Mesothelial cell of epicardium (in vitro differentiated cells): ENCODE measurements around the gene UBE2D1. TPM values are rescaled to one million over a fixed set of nuclear protein-coding genes. Genes with fewer than 3 reads are reported as not detected.
"Not testable (repeated sequence)": the region's sequence is repeated elsewhere in the genome, so short reads cannot be mapped to it uniquely, and the experiment has no call there.

Source experiments
- DNase-seq, 2 experiments: peaks; one replicate each; pipeline ENCODE4 v3.0.0; 2021; ENCODE audit warnings: low spot score in 2 of 2; ENCODE audit not compliant: unreplicated experiment in 2 of 2
- H3K27ac Mint-ChIP-seq: 2 replicates; pipeline ENCODE4 v1.8.0; 2021; ENCODE audit warnings: mixed read lengths
- H3K27me3 Mint-ChIP-seq: 2 replicates; pipeline ENCODE4 v1.8.0; 2021; ENCODE audit warnings: low read depth, mixed read lengths
- H3K36me3 Mint-ChIP-seq: 2 replicates; pipeline ENCODE4 v1.8.0; 2021; ENCODE audit warnings: mixed read lengths
- H3K4me1 Mint-ChIP-seq: 2 replicates; pipeline ENCODE4 v1.8.0; 2021; ENCODE audit warnings: mixed read lengths
- H3K4me3 Mint-ChIP-seq: 2 replicates; pipeline ENCODE4 v1.8.0; 2021; ENCODE audit warnings: mild to moderate bottlenecking, moderate library complexity, mixed read lengths
- H3K9me3 Mint-ChIP-seq: 2 replicates; pipeline ENCODE4 v1.8.0; 2021; ENCODE audit warnings: mixed read lengths
- CTCF ChIP-seq: fragments of 200-600 bp; sonication (generic); IDR thresholded peaks from one replicate; pipeline ENCODE4 v1.5.0; 2021; ENCODE audit warnings: antibody characterized with exemption; ENCODE audit not compliant: unreplicated experiment
- total RNA-seq: library from RNA; stranded (reverse); gene quantifications from 3 replicates; pipeline ENCODE4 v1.2.1, GENCODE V29; 2021

UBE2D1 gene
- total RNA-seq, 1 donor from 2014 or later, result 22.5 TPM

DNA sequence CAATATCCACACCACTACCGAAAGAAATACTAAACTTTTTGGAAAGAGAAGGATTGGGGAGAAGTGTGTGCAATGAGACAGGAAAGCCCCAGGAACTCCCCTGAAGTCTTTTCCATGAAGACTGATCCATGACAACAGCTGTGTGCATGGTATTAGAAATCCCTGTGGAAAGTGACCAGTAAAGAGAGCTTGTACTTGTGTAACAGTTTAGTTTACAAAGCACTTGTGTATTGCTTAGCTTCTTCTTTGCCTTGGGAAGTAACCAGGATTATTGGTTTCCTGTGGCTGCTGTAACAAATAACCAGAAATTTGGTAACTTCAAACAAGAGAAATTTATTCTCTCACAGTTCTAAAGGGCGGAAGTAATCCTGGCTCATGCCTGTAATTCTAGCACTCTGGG is 69.2 kb downstream of the UBE2D1 start:
- H3K4me3 Mint-ChIP-seq, result no peak overlapping the region
- no peaks in the 10 kb centered on the region for H3K4me1 Mint-ChIP-seq
- no peaks in the 10 kb centered on the region for H3K27me3 Mint-ChIP-seq
- no peak for TF ChIP-seq CTCF
- no peaks in the 10 kb centered on the region for H3K9me3 Mint-ChIP-seq
- no peaks in the 10 kb centered on the region for H3K36me3 Mint-ChIP-seq
- H3K27ac Mint-ChIP-seq, result no peak overlapping the region
- DNase-seq, result no peak

DNA sequence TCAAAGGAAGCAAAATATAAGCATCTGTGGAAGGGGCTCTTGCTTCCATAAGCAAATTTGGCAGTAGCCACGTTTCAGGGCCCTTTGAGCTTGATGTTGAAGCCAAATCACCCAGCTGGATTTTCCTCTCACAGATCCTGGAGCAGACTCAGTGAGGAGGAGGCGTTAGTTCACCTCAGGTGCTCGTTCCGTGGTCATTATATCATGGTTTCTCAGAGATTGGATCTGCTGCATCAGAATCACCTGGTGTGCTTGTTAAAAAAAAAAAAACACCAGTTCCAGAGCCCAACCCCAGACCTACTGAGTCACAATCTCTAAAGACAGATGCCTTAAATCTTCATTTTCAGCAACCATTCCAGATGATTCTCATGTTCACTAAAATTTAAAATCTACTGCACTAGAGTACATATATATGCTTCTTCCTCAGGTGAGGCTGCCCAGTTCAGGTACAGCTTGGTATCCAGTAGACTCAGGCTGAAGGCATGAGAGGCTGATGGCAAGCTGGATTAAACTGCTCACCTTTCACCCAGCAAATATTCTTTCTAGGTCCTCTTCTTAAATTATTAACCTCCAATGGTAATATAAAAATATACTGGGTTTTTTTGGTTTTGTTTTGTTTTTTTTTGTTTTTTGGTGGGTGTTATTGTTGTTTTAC is 75.3 kb downstream of the UBE2D1 start:
- no peaks in the 10 kb centered on the region for H3K9me3 Mint-ChIP-seq
- TF ChIP-seq CTCF, result no peak
- H3K4me1 Mint-ChIP-seq, result peaks cover 7% of the 10 kb centered on the region
- no peak overlapping the region for H3K4me3 Mint-ChIP-seq
- H3K27ac Mint-ChIP-seq, result no peak overlapping the region
- no peak for DNase-seq
- H3K27me3 Mint-ChIP-seq, result no peaks in the 10 kb centered on the region
- H3K36me3 Mint-ChIP-seq, result no peaks in the 10 kb centered on the region

DNA sequence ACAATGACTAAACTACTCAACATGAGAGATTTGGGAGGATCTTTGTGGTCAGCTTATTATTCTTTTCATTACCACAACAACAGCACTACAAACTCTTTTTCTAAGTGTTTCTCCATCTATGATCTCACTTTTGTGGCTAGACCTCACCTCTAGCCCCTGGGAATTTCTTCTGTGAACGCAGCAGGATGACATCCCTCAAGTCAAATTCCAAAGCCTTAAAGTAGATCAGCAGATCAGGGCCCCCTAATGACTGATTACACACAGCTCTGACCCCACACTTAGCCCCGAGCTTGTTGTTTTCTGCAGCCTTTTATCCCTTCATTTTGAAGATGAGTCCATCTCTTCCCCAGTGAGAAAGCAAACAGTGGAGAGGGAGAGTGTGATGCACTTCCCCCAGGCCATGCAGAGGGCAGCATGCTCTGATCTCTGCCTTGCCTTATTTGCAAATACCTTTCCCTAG is 77.7 kb downstream of the UBE2D1 start:
- H3K36me3 Mint-ChIP-seq, result no peaks in the 10 kb centered on the region
- TF ChIP-seq CTCF, result no peak
- no peak overlapping the region for H3K4me3 Mint-ChIP-seq
- DNase-seq, result no peak
- peaks cover 4% of the 10 kb centered on the region for H3K27me3 Mint-ChIP-seq
- no peaks in the 10 kb centered on the region for H3K9me3 Mint-ChIP-seq
- H3K4me1 Mint-ChIP-seq, result peaks cover 7% of the 10 kb centered on the region
- no peak overlapping the region for H3K27ac Mint-ChIP-seq

DNA sequence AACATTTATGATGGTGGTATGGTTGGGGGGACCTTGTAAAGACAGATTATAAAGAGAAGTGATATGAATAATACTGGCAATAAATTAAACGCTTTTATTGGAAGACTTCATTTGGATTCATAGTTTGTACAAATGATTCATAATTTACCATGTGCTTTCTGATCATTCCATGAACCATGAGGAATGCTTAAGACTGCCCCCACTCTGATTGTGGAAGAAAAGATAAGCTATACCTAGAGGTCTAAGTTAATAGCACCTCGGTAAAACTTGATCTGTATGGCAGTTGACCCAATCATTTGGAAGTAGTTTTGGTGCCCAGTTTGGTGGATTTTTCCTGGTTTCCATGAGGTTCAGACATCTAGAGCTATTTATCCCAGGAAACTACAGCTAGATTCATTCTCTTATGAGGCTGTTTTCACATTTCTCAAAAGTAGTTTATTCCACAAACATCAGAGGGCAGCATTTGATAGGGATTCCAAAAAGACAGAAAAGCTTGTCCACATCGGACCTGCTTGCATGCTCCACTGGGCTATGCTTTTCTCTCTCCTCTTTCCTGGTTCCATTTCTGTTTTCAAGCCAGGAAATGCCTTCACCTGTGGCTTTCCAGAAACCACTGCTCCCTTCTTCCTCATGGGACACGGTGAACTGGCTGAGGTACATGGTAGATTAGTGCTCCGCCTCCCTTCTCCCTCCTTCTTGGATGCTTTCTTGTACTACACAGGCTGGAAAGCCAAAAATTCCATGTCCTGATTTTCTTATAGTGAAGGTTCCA is 79.7 kb downstream of the UBE2D1 start:
- Mint-ChIP-seq H3K4me3 (no peak overlapping the region), H3K4me1 (peaks cover 7% of the 10 kb centered on the region), H3K27ac (no peak overlapping the region), H3K36me3 (no peaks in the 10 kb centered on the region), H3K27me3 (peaks cover 4% of the 10 kb centered on the region), H3K9me3 (peaks cover 5% of the 10 kb centered on the region)
- TF ChIP-seq CTCF, result no peak
- DNase-seq, result no peak

GRCh38 chr10:58415757-58416156 is 81.0 kb downstream of the UBE2D1 start:
- H3K9me3 Mint-ChIP-seq, result peaks cover 12% of the 10 kb centered on the region
- H3K4me1 Mint-ChIP-seq, result peaks cover 7% of the 10 kb centered on the region
- H3K27me3 Mint-ChIP-seq, result peaks cover 4% of the 10 kb centered on the region
- no peaks in the 10 kb centered on the region for H3K36me3 Mint-ChIP-seq
- no peak for DNase-seq
- H3K4me3 Mint-ChIP-seq, result no peak overlapping the region
- no peak for TF ChIP-seq CTCF
- no peak overlapping the region for H3K27ac Mint-ChIP-seq

DNA sequence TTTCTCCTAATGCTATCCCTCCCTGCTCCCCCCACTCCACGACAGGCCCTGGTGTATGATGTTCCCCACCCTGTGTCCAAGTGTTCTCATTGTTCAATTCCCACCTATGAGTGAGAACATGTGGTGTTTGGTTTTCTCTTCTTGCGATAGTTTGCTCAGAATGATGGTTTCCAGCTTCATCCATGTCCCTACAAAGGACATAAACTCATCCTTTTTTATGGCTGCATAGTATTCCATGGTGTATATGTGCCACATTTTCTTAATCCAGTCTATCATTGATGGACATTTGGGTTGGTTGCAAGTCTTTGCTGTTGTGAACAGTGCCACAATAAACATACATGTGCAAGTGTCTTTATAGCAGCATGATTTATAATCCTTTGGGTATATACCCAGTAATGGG is 83.1 kb downstream of the UBE2D1 start:
- H3K4me1 Mint-ChIP-seq, H3K27ac Mint-ChIP-seq, H3K27me3 Mint-ChIP-seq, DNase-seq, H3K36me3 Mint-ChIP-seq, H3K4me3 Mint-ChIP-seq: not testable (repeated sequence)
- peaks cover 30% of the 10 kb centered on the region for H3K9me3 Mint-ChIP-seq

Other genes with a start within 250 kb of the UBE2D1 start
- gene IPMK, start 67.1 kb upstream of the UBE2D1 start, total RNA-seq, result 4.5 TPM in 3 replicates
- 15.1 to 16.9 TPM (median 15.4 TPM) in 3 replicates for gene CISD1, start 65.8 kb upstream of the UBE2D1 start, total RNA-seq
- gene TFAM, start 50.4 kb downstream of the UBE2D1 start, total RNA-seq, result 46.9 to 55.1 TPM (median 52.7 TPM) in 3 replicates
- gene BICC1, start 177.9 kb downstream of the UBE2D1 start, total RNA-seq, result 8.7 to 9.9 TPM (median 9.3 TPM) in 3 replicates